Heart left ventricle (tissue), 13 donors: ENCODE measurements around the gene DRC3.

Experiments
- POLR2A ChIP-seq, 2 donors: fragments of 450-650 bp; IDR thresholded peaks; one replicate each; pipeline ENCODE4 v1.6.1; 2017; ENCODE audit warnings: antibody characterized with exemption in 2 of 2, mild to moderate bottlenecking in 2 of 2, moderate library complexity in 2 of 2
- TF ChIP-seq, protein P1 (sequence below), 12 donors: fragments of 200-600 bp; sonication (generic) in 4 of 12; IDR thresholded peaks; one replicate each; pipeline versions ENCODE4 v1.5.0 to v1.8.0; 2018 to 2022; ENCODE audit warnings: antibody characterized with exemption in 12 of 12, mild to moderate bottlenecking in 5 of 12
- donor health status: ischemic (EF 13 %, LVEDD 7.1; RV severe dilation, severe dysfunction).
- donor health status: DM: no; HTN: yes; CAD: no.
- donor health status: DM: no; HTN: no; CAD: no.
- donor health status: ischemic (EF 25% LVEDD 6.9; RV normal size, moderate dysfunction).
- donor health status: ischemic (EF 25% LVEDD 5.7; RV mildly dilated, moderate dysfunction).
- donor health status: ischemic (EF 35%, LVEDD 5.7; RV mildly dilated, moderate dysfunction).
- donor health status: nonischemic (EF 11% LVEDD 7.7; RV severe dilation, severe dysfunction).
- donor health status: DM: yes; HTN: yes; CAD: no.
- donor health status: PGD.
- donor health status: ischemic (EF 29% LVEDD 5.4; RV normal size, mild dysfunction).
- donor health status: nonischemic (EF 23%, LVEDD 6.1; RV moderate dilation, normal function).

DNA sequence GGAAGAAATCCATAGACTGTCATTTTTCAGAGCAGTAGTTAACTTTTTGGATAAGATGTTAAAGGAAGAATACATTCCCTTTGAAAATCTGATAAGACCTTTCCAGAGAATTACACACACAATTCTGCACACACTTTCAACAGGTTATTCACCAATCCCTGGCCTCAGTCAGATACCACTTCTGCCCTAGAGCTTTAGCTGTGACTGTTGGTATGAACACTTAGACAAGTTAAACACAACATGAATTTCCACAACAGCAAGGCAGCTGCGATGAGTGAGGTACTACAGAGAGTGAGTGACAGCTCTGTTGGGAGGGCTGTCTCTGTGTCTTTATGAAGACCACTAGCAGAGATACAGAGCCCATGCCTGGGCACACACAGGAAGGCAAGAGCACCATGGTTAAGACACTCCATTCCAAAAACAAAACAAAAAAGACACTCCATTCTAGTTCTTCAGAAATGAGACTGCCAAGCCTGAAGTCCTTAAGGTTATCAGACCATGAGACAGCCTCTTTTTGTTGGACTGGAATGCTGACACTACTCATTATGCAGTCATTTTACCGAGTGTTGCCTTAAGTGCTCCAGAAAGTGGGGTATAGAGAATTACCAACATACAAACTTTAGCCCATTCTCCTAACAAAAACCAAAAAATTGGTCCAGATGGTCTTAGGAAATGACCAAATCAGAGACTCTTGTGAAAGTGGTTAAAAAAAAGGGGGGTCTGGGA lies 42.8 kb upstream of the DRC3 start:
- TF ChIP-seq, protein P1, sequence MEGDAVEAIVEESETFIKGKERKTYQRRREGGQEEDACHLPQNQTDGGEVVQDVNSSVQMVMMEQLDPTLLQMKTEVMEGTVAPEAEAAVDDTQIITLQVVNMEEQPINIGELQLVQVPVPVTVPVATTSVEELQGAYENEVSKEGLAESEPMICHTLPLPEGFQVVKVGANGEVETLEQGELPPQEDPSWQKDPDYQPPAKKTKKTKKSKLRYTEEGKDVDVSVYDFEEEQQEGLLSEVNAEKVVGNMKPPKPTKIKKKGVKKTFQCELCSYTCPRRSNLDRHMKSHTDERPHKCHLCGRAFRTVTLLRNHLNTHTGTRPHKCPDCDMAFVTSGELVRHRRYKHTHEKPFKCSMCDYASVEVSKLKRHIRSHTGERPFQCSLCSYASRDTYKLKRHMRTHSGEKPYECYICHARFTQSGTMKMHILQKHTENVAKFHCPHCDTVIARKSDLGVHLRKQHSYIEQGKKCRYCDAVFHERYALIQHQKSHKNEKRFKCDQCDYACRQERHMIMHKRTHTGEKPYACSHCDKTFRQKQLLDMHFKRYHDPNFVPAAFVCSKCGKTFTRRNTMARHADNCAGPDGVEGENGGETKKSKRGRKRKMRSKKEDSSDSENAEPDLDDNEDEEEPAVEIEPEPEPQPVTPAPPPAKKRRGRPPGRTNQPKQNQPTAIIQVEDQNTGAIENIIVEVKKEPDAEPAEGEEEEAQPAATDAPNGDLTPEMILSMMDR (IDR thresholded peaks at IDR 0.05), result no peak
- no peak for TF ChIP-seq POLR2A (IDR thresholded peaks at IDR 0.05)
